OCI-LY3 (cell line): Measurements from ENCODE around the gene RSPRY1.
"Not testable (repeated sequence)": the region's sequence is repeated elsewhere in the genome, so short reads cannot be mapped to it uniquely, and the experiment has no call there.

Experiments used
- CTCF ChIP-seq: fragments of 200-600, 300-600 bp; sonication (generic); IDR thresholded peaks from 2 replicates; pipeline ENCODE4 v1.5.1; 2014; ENCODE audit warnings: antibody characterized with exemption, low read length, low read depth
- EZH2phosphoT487 ChIP-seq: fragments of 200-600 bp; shearing (Covaris generic); IDR thresholded peaks from 2 replicates; pipeline ENCODE4 v1.6.1; 2018; ENCODE audit warnings: antibody characterized with exemption, mixed run types, low read depth

GRCh38 chr16:57187902-57188710 lies 2.0 kb downstream of the RSPRY1 start:
- TF ChIP-seq CTCF, EZH2phosphoT487: not testable (repeated sequence)
